ENCODE data around the gene PDK4.

Gene PDK4

DNA sequence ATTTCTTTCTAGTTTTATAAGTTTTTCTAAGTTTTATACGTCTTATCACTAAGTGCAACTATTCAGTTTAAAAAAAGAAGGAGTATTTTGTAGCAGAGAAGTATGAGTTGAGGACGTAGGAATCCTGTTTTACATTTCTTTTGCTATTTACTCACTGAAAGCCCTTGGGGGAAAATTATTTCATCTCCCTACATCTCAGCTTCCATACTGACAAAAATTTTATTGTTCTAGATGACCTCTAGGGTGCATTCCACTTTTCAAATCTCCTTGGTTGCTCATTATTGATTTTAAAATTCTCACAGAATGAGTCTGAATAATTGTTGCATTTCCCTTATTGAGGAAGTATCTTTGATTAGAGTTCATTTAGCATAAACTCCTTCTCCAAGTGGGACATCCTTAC lies 14.9 kb upstream of the PDK4 start:
- TF ChIP-seq CTCF (IDR thresholded peaks at IDR 0.05), result no peak

GRCh38 chr7:95609277-95609971 lies 13.1 kb upstream of the PDK4 start:
- TF ChIP-seq CTCF (IDR thresholded peaks at IDR 0.05), result no peak

- TF ChIP-seq CTCF (IDR thresholded peaks at IDR 0.05), result no peak
Observed at GRCh38 chr7:95608359-95609173, 12.2 kb upstream of the PDK4 start.

- no peak for TF ChIP-seq CTCF (IDR thresholded peaks at IDR 0.05)
Observed at GRCh38 chr7:95607561-95607960, 11.2 kb upstream of the PDK4 start.

GRCh38 chr7:95605275-95605674 lies 9.0 kb upstream of the PDK4 start:
- TF ChIP-seq CTCF (IDR thresholded peaks at IDR 0.05), result no peak

DNA sequence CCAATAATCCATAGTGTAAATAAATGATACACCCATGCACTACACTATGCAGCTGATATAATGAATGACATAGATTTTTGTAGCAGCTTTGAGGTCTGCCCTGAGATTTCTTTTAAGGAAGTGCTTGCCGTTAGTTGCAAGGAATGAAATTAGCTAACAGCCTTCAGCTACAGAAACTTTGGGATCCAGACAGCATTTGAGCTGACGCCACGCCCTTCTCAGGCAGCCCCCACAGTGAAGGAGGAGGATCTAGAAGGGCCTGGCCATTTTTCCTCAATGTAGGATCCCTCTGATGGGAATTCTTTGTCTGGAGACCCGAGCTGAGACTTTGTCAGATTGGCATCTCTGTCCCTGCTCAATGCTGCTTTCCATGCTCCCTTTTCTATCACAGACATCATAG lies 6.1 kb upstream of the PDK4 start:
- TF ChIP-seq CTCF (IDR thresholded peaks at IDR 0.05), result no peak

GRCh38 chr7:95601316-95601715 lies 5.0 kb upstream of the PDK4 start:
- no peak for TF ChIP-seq CTCF (IDR thresholded peaks at IDR 0.05)
